ENCODE measurements around the gene EGFR.

Gene EGFR

GRCh38 chr7:55148571-55148970 lies 129.8 kb downstream of the EGFR start:
- 100% methylated on average over 1 of the region's 3 CpGs for WGBS (ENCODE audit: insufficient coverage, insufficient read length)
- H3K4me1 ChIP-seq (ENCODE audit: control insufficient read depth, insufficient read depth, low read length): no peaks in the 10 kb centered on the region; the same call in 1 of the 2 replicates
- H3K9me3 ChIP-seq (ENCODE audit: control insufficient read depth, insufficient read depth, low read length): no peaks in the 10 kb centered on the region
- DNase-seq (ENCODE audit: low read depth, low spot score): no peak
- H3K27ac ChIP-seq (ENCODE audit: low read length): no peak overlapping the region
- no peak overlapping the region for H3K4me3 ChIP-seq (ENCODE audit: low read length)
- no peaks in the 10 kb centered on the region for H3K36me3 ChIP-seq (ENCODE audit: control insufficient read depth, insufficient read depth, low read length)
- H3K27me3 ChIP-seq (ENCODE audit: control insufficient read depth, insufficient read depth, low read length): no peaks in the 10 kb centered on the region

- Histone ChIP-seq H3K27ac (ENCODE audit: low read length) (no peak overlapping the region), H3K4me1 (ENCODE audit: control insufficient read depth, insufficient read depth, low read length) (no peaks in the 10 kb centered on the region; the same call in 1 of the 2 replicates), H3K9me3 (ENCODE audit: control insufficient read depth, insufficient read depth, low read length) (no peaks in the 10 kb centered on the region), H3K4me3 (ENCODE audit: low read length) (no peak overlapping the region), H3K36me3 (ENCODE audit: control insufficient read depth, insufficient read depth, low read length) (no peaks in the 10 kb centered on the region), H3K27me3 (ENCODE audit: control insufficient read depth, insufficient read depth, low read length) (no peaks in the 10 kb centered on the region)
- no CpG with 5 or more reads among the region's 1 CpG for WGBS (ENCODE audit: insufficient coverage, insufficient read length)
- no peak for DNase-seq (ENCODE audit: low read depth, low spot score)
These were observed 130.2 kb downstream of the EGFR start for GRCh38 chr7:55149001-55149400.

GRCh38 chr7:55150166-55150565 lies 131.3 kb downstream of the EGFR start:
- no peaks in the 10 kb centered on the region; the same call in 1 of the 2 replicates for H3K4me1 ChIP-seq (ENCODE audit: control insufficient read depth, insufficient read depth, low read length)
- H3K9me3 ChIP-seq (ENCODE audit: control insufficient read depth, insufficient read depth, low read length): no peaks in the 10 kb centered on the region
- no peak overlapping the region for H3K27ac ChIP-seq (ENCODE audit: low read length)
- H3K36me3 ChIP-seq (ENCODE audit: control insufficient read depth, insufficient read depth, low read length): no peaks in the 10 kb centered on the region
- DNase-seq (ENCODE audit: low read depth, low spot score): no peak
- no CpG with 5 or more reads among the region's 13 CpGs for WGBS (ENCODE audit: insufficient coverage, insufficient read length)
- no peaks in the 10 kb centered on the region for H3K27me3 ChIP-seq (ENCODE audit: control insufficient read depth, insufficient read depth, low read length)
- no peak overlapping the region for H3K4me3 ChIP-seq (ENCODE audit: low read length)

- no CpG with 5 or more reads among the region's 8 CpGs for WGBS (ENCODE audit: insufficient coverage, insufficient read length)
- Histone ChIP-seq H3K27ac (ENCODE audit: low read length) (no peak overlapping the region), H3K9me3 (ENCODE audit: control insufficient read depth, insufficient read depth, low read length) (no peaks in the 10 kb centered on the region), H3K27me3 (ENCODE audit: control insufficient read depth, insufficient read depth, low read length) (no peaks in the 10 kb centered on the region), H3K36me3 (ENCODE audit: control insufficient read depth, insufficient read depth, low read length) (no peaks in the 10 kb centered on the region), H3K4me3 (ENCODE audit: low read length) (no peak overlapping the region), H3K4me1 (ENCODE audit: control insufficient read depth, insufficient read depth, low read length) (no peaks in the 10 kb centered on the region; the same call in 1 of the 2 replicates)
- no peak for DNase-seq (ENCODE audit: low read depth, low spot score)
These were observed 132.1 kb downstream of the EGFR start for GRCh38 chr7:55150709-55151451.

GRCh38 chr7:55152516-55152915 lies 133.7 kb downstream of the EGFR start:
- no peaks in the 10 kb centered on the region for H3K36me3 ChIP-seq (ENCODE audit: control insufficient read depth, insufficient read depth, low read length)
- no peak for DNase-seq (ENCODE audit: low read depth, low spot score)
- no peak overlapping the region for H3K4me3 ChIP-seq (ENCODE audit: low read length)
- no peaks in the 10 kb centered on the region; the same call in 1 of the 2 replicates for H3K4me1 ChIP-seq (ENCODE audit: control insufficient read depth, insufficient read depth, low read length)
- no peaks in the 10 kb centered on the region for H3K9me3 ChIP-seq (ENCODE audit: control insufficient read depth, insufficient read depth, low read length)
- no peaks in the 10 kb centered on the region for H3K27me3 ChIP-seq (ENCODE audit: control insufficient read depth, insufficient read depth, low read length)
- H3K27ac ChIP-seq (ENCODE audit: low read length): no peak overlapping the region
- WGBS (ENCODE audit: insufficient coverage, insufficient read length): no CpG with 5 or more reads among the region's 6 CpGs

- no peaks in the 10 kb centered on the region for H3K9me3 ChIP-seq (ENCODE audit: control insufficient read depth, insufficient read depth, low read length)
These were observed 135.3 kb downstream of the EGFR start for GRCh38 chr7:55154096-55154495.

GRCh38 chr7:55155351-55156117 lies 136.7 kb downstream of the EGFR start:
- no peak for DNase-seq (ENCODE audit: low read depth, low spot score)
- Histone ChIP-seq H3K27me3 (ENCODE audit: control insufficient read depth, insufficient read depth, low read length) (no peaks in the 10 kb centered on the region), H3K4me3 (ENCODE audit: low read length) (no peak overlapping the region), H3K27ac (ENCODE audit: low read length) (no peak overlapping the region), H3K4me1 (ENCODE audit: control insufficient read depth, insufficient read depth, low read length) (no peaks in the 10 kb centered on the region; the same call in 1 of the 2 replicates), H3K36me3 (ENCODE audit: control insufficient read depth, insufficient read depth, low read length) (no peaks in the 10 kb centered on the region), H3K9me3 (ENCODE audit: control insufficient read depth, insufficient read depth, low read length) (no peaks in the 10 kb centered on the region)
- no CpG with 5 or more reads among the region's 24 CpGs for WGBS (ENCODE audit: insufficient coverage, insufficient read length)

More at GRCh38 chr7:55154096-55154495, 135.3 kb downstream of the EGFR start:
- Histone ChIP-seq H3K4me1 (ENCODE audit: control insufficient read depth, insufficient read depth, low read length) (no peaks in the 10 kb centered on the region; the same call in 1 of the 2 replicates), H3K36me3 (ENCODE audit: control insufficient read depth, insufficient read depth, low read length) (no peaks in the 10 kb centered on the region), H3K4me3 (ENCODE audit: low read length) (no peak overlapping the region), H3K27me3 (ENCODE audit: control insufficient read depth, insufficient read depth, low read length) (no peaks in the 10 kb centered on the region), H3K27ac (ENCODE audit: low read length) (no peak overlapping the region)
- WGBS (ENCODE audit: insufficient coverage, insufficient read length): no CpG with 5 or more reads among the region's 10 CpGs
- DNase-seq (ENCODE audit: low read depth, low spot score): no peak

- WGBS (ENCODE audit: insufficient coverage, insufficient read length): no CpG with 5 or more reads among the region's 30 CpGs
- H3K36me3 ChIP-seq (ENCODE audit: control insufficient read depth, insufficient read depth, low read length): no peaks in the 10 kb centered on the region
- H3K27ac ChIP-seq (ENCODE audit: low read length): no peak overlapping the region
- DNase-seq (ENCODE audit: low read depth, low spot score): no peak
- no peak overlapping the region for H3K4me3 ChIP-seq (ENCODE audit: low read length)
- H3K9me3 ChIP-seq (ENCODE audit: control insufficient read depth, insufficient read depth, low read length): no peaks in the 10 kb centered on the region
- no peaks in the 10 kb centered on the region; the same call in 1 of the 2 replicates for H3K4me1 ChIP-seq (ENCODE audit: control insufficient read depth, insufficient read depth, low read length)
- H3K27me3 ChIP-seq (ENCODE audit: control insufficient read depth, insufficient read depth, low read length): no peaks in the 10 kb centered on the region
These were observed 138.3 kb downstream of the EGFR start for GRCh38 chr7:55156919-55157763.

- no peak for DNase-seq (ENCODE audit: low read depth, low spot score)
- H3K4me3 ChIP-seq (ENCODE audit: low read length): no peak overlapping the region
- H3K4me1 ChIP-seq (ENCODE audit: control insufficient read depth, insufficient read depth, low read length): no peaks in the 10 kb centered on the region
- H3K36me3 ChIP-seq (ENCODE audit: control insufficient read depth, insufficient read depth, low read length): no peaks in the 10 kb centered on the region
- H3K27ac ChIP-seq (ENCODE audit: low read length): no peak overlapping the region
- H3K27me3 ChIP-seq (ENCODE audit: control insufficient read depth, insufficient read depth, low read length): no peaks in the 10 kb centered on the region
- no CpG with 5 or more reads among the region's 8 CpGs for WGBS (ENCODE audit: insufficient coverage, insufficient read length)
- H3K9me3 ChIP-seq (ENCODE audit: control insufficient read depth, insufficient read depth, low read length): no peaks in the 10 kb centered on the region
These were observed 138.9 kb downstream of the EGFR start for GRCh38 chr7:55157764-55158105.
